H1 (cell line): ENCODE results near the gene DDI1. TPM values are rescaled to one million over a fixed set of nuclear protein-coding genes. Genes with fewer than 3 reads are reported as not detected.

Experiments
- CTCF ChIA-PET: fragments of 300-600 bp; sonication (Branson Sonifier 250); formaldehyde crosslinking; loops from one replicate; lab custom pipeline; 2021; ENCODE audit not compliant: partially characterized antibody; lab: Charles Lee
- POLR2A ChIA-PET: fragments of 300-600 bp; sonication (Branson Sonifier 250); formaldehyde crosslinking; loops from one replicate; lab custom pipeline; 2021; ENCODE audit warnings: inconsistent platforms; ENCODE audit not compliant: partially characterized antibody; lab: Charles Lee
- DNase-seq, 2 experiments: peaks; one replicate each; pipeline versions ENCODE4 v3.0.0 to v3.0.0-alpha.2; 2010 to 2022; ENCODE audit warnings: low spot score in 2 of 2, low read depth in 1 of 2, mixed read lengths in 1 of 2
- FAIRE-seq: peaks from 2 replicates; lab custom pipeline; 2011; peaks lifted over from hg19 to GRCh38; lab: Jason Lieb, UNC
- H2AFZ ChIP-seq: 2 replicates; pipeline ENCODE4 v1.8.1; 2012; ENCODE audit warnings: low read length, inconsistent platforms
- H2AK5ac ChIP-seq: 2 replicates; pipeline ENCODE4 v1.6.1; 2013; ENCODE audit warnings: low read depth, low read length
- H2BK120ac ChIP-seq: replicated peaks from 2 replicates; pipeline ENCODE3; 2013; ENCODE audit warnings: low read depth, low read length, inconsistent platforms
- H2BK12ac ChIP-seq: 2 replicates; pipeline ENCODE4 v1.6.1; 2013; ENCODE audit warnings: low read depth, low read length
- H2BK15ac ChIP-seq: 2 replicates; pipeline ENCODE4 v1.6.1; 2013; ENCODE audit warnings: low read length
- H2BK20ac ChIP-seq: 2 replicates; pipeline ENCODE4 v1.6.1; 2013; ENCODE audit warnings: low read length
- H2BK5ac ChIP-seq: 2 replicates; pipeline ENCODE4 v1.6.1; 2013; ENCODE audit warnings: low read depth, low read length
- H3K14ac ChIP-seq: 2 replicates; pipeline ENCODE4 v1.6.1; 2013; ENCODE audit warnings: inconsistent platforms; ENCODE audit not compliant: insufficient read length
- H3K18ac ChIP-seq: 2 replicates; pipeline ENCODE4 v1.6.1; 2013; ENCODE audit warnings: low read length; ENCODE audit errors: extremely low read depth
- H3K23ac ChIP-seq: 2 replicates; pipeline ENCODE4 v1.6.1; 2013; ENCODE audit warnings: inconsistent platforms; ENCODE audit not compliant: insufficient read length
- H3K23me2 ChIP-seq: 2 replicates; pipeline ENCODE4 v1.6.1; 2013; ENCODE audit warnings: low read depth, low read length
- H3K27ac ChIP-seq: 2 replicates; pipeline ENCODE4 v1.6.1; 2011; ENCODE audit warnings: low read depth, low read length, inconsistent platforms
- H3K27me3 ChIP-seq, 4 experiments: replicated peaks in 1 of 4; 1 replicate in 1 of 4; 2 replicates in 3 of 4; pipeline versions ENCODE4 v1.6.1 to v1.8.1; 2011 to 2013; ENCODE audit warnings: low read length in 3 of 4, mild to moderate bottlenecking in 3 of 4, inconsistent platforms in 2 of 4, mixed read lengths in 2 of 4, moderate library complexity in 1 of 4; ENCODE audit not compliant: control insufficient read depth in 3 of 4, insufficient read depth in 3 of 4; ENCODE audit errors: extremely low read depth in 1 of 4
- H3K36me3 ChIP-seq, 4 experiments: 2 replicates each; pipeline versions ENCODE4 v1.6.1 to v1.8.1; 2011 to 2013; ENCODE audit warnings: mild to moderate bottlenecking in 4 of 4, low read length in 3 of 4, moderate library complexity in 2 of 4, control low read depth in 1 of 4, inconsistent platforms in 1 of 4; ENCODE audit not compliant: insufficient read depth in 4 of 4, control insufficient read depth in 2 of 4
- H3K4ac ChIP-seq: replicated peaks from 2 replicates; pipeline ENCODE3; 2013; ENCODE audit warnings: low read length, low read depth, mixed read lengths, inconsistent platforms; ENCODE audit not compliant: insufficient read length
- H3K4me1 ChIP-seq, 4 experiments: replicated peaks in 1 of 4; 1 replicate in 1 of 4; 2 replicates in 3 of 4; pipeline versions ENCODE4 v1.6.1 to v1.8.1; 2011 to 2013; ENCODE audit warnings: low read length in 3 of 4, inconsistent platforms in 2 of 4, mixed read lengths in 1 of 4; ENCODE audit not compliant: insufficient read depth in 4 of 4, control insufficient read depth in 3 of 4
- H3K4me2 ChIP-seq, 2 experiments: 2 replicates each; pipeline versions ENCODE4 v1.6.1 to v1.8.1; 2011 to 2013; ENCODE audit warnings: low read depth in 2 of 2, low read length in 2 of 2, control low read depth in 1 of 2, inconsistent platforms in 1 of 2, mild to moderate bottlenecking in 1 of 2; ENCODE audit not compliant: insufficient read depth in 1 of 2
- H3K4me3 ChIP-seq, 4 experiments: fragments of 200-600, 300-600 bp in 1 of 4; sonication (generic), shearing (Covaris generic), sonication (Bioruptor Twin) in 1 of 4; 2 replicates each; pipeline versions ENCODE4 v1.5.1 to v1.8.1; 2011 to 2016; ENCODE audit warnings: low read length in 4 of 4, low read depth in 3 of 4, control low read depth in 2 of 4, inconsistent platforms in 2 of 4, mild to moderate bottlenecking in 2 of 4, mixed read lengths in 1 of 4, moderate library complexity in 1 of 4; ENCODE audit not compliant: insufficient read depth in 2 of 4; ENCODE audit errors: extremely low read depth in 1 of 4
- H3K56ac ChIP-seq: replicated peaks from 2 replicates; pipeline ENCODE3; 2013; ENCODE audit warnings: low read depth, mild to moderate bottlenecking, mixed read lengths, low read length, inconsistent platforms; ENCODE audit not compliant: insufficient read length
- H3K79me1 ChIP-seq: 2 replicates; pipeline ENCODE4 v1.6.1; 2013; ENCODE audit warnings: low read depth, low read length, control low read depth
- H3K79me2 ChIP-seq, 2 experiments: 2 replicates each; pipeline versions ENCODE4 v1.6.1 to v1.8.1; 2012 to 2013; ENCODE audit warnings: low read length in 2 of 2, mild to moderate bottlenecking in 2 of 2, inconsistent platforms in 1 of 2; ENCODE audit not compliant: insufficient read depth in 2 of 2, control insufficient read depth in 1 of 2
- H3K9ac ChIP-seq, 4 experiments: replicated peaks in 1 of 4; 1 replicate in 1 of 4; 2 replicates in 3 of 4; pipeline versions ENCODE4 v1.6.1 to v1.8.1; 2011 to 2013; ENCODE audit warnings: low read depth in 3 of 4, low read length in 3 of 4, control low read depth in 2 of 4, mild to moderate bottlenecking in 2 of 4, moderate library complexity in 2 of 4, inconsistent platforms in 1 of 4; ENCODE audit errors: extremely low read depth in 1 of 4
- H3K9me3 ChIP-seq, 2 experiments: 2 replicates each; pipeline versions ENCODE4 v1.6.1 to v1.8.1; 2012 to 2013; ENCODE audit warnings: mild to moderate bottlenecking in 2 of 2, moderate library complexity in 2 of 2, control low read depth in 1 of 2, inconsistent platforms in 1 of 2, low read depth in 1 of 2, low read length in 1 of 2, mixed read lengths in 1 of 2; ENCODE audit not compliant: insufficient read depth in 2 of 2
- H4K20me1 ChIP-seq, 2 experiments: replicated peaks in 1 of 2; 2 replicates each; pipeline versions ENCODE3 to v1.8.1; 2011 to 2013; ENCODE audit warnings: inconsistent platforms in 2 of 2, low read length in 2 of 2, mild to moderate bottlenecking in 1 of 2; ENCODE audit not compliant: insufficient read depth in 2 of 2, control insufficient read depth in 1 of 2
- H4K5ac ChIP-seq: 2 replicates; pipeline ENCODE4 v1.6.1; 2013; ENCODE audit warnings: low read length, low read depth, mixed read lengths, inconsistent platforms; ENCODE audit not compliant: insufficient read length
- H4K8ac ChIP-seq: 2 replicates; pipeline ENCODE4 v1.8.0; 2013; ENCODE audit warnings: mild to moderate bottlenecking, moderate library complexity, low read length, inconsistent platforms; ENCODE audit not compliant: insufficient read depth; ENCODE audit errors: extremely low read depth
- H4K91ac ChIP-seq: replicated peaks from 2 replicates; pipeline ENCODE3; 2013; ENCODE audit warnings: low read length, mixed read lengths, inconsistent platforms; ENCODE audit not compliant: insufficient read length
- CHD2 ChIP-seq: IDR thresholded peaks from 2 replicates; pipeline ENCODE4 v1.6.1; 2012; ENCODE audit warnings: low read length, improper control_type of control experiment
- JUN ChIP-seq: IDR thresholded peaks from 2 replicates; pipeline ENCODE4 v1.6.1; 2011; ENCODE audit warnings: low read depth, mild to moderate bottlenecking, improper control_type of control experiment, low read length
- JUND ChIP-seq: IDR thresholded peaks from 2 replicates; pipeline ENCODE4 v1.6.1; 2011; ENCODE audit warnings: mild to moderate bottlenecking, improper control_type of control experiment, low read length
- SAP30 ChIP-seq: fragments of 300-600 bp; sonication (generic); IDR thresholded peaks from 2 replicates; pipeline ENCODE4 v1.7.1; 2012; ENCODE audit warnings: low read length, moderate library complexity, mild to moderate bottlenecking, inconsistent platforms; ENCODE audit not compliant: insufficient read depth, insufficient replicate concordance
- ZNF274 ChIP-seq: IDR thresholded peaks from 2 replicates; pipeline ENCODE4 v1.7.0; 2012; ENCODE audit warnings: low read length, borderline replicate concordance; ENCODE audit errors: extremely low read depth
- WGBS, 2 experiments: shearing (Covaris generic) in 1 of 2; methylation state at CpG; one replicate each; pipeline versions ENCODE4 v1.1.6 to v1.1.7; 2013 to 2015; ENCODE audit warnings: low lambda C conversion rate in 2 of 2, mixed read lengths in 2 of 2, inconsistent platforms in 1 of 2, low coverage in 1 of 2, missing lambda C conversion rate in 1 of 2; ENCODE audit not compliant: insufficient replicate concordance in 2 of 2, insufficient coverage in 1 of 2, insufficient read length in 1 of 2; ENCODE audit errors: extremely low coverage in 1 of 2, missing lambda C conversion rate in 1 of 2; 5-methylcytosine and 5-hydroxymethylcytosine counted together
- polyA plus RNA-seq, 7 experiments: library from polyadenylated mRNA; depleted of rRNA in 3 of 7; stranded (reverse) in 5 of 7; unstranded in 2 of 7; fragments of >200 nt in 5 of 7; fragments of 200-250 nt in 2 of 7; gene quantifications; 1 replicate in 5 of 7; 2 replicates in 1 of 7; 4 replicates in 1 of 7; pipeline versions ENCODE4 v1.2.1 to v1.2.3, GENCODE V29; 2011 to 2013; ENCODE audit warnings: missing spikeins in 2 of 7, mixed read lengths in 2 of 7
- total RNA-seq: library from RNA; stranded (reverse); fragmentation: NEBNext Ultra II Directional; extraction: Animal tissue kit (Norgen Biotek cat#: 25700); gene quantifications from 2 replicates; pipeline ENCODE4 v1.2.1, GENCODE V29; 2021

The DDI1 gene
- total and polyA plus RNA-seq, 2 of the 8 experiments (the other 6 are each of a cell fraction or from before 2014, with no cell fraction given): not detected

DNA sequence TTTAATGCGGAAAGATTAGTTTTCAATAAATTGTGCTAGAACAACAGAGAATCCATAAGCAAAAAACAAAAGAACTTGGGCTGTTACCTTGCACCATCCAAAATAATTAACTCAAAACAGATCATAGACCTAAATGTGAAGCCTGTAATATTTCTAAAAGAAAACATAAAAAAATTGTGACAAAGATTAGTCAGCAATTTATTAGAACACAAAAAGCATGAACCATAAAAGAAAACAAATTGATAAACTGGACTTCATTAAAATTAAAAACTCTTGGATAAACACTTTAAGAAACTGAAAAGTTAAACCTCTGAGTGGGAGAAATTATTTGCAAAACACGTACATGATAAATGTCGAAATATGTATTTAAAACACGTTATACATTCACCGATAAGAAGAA lies 21.5 kb downstream of the DDI1 start:
- 94% methylated on average over 5 of the region's 5 CpGs; no CpG with 5 or more reads in 1 of the 2 experiments for WGBS, 2 experiments
- Histone ChIP-seq H3K4me1 (0 out of 7 replicates have a peak, but pooled peaks cover 0 to 1% (median 0%) of the 10 kb centered on the region in 4 experiments), H2BK15ac (no peak overlapping the region), H3K27ac (no peak overlapping the region), H3K36me3 (no peaks in the 10 kb centered on the region), H4K91ac (no peak overlapping the region), H2AK5ac (no peak overlapping the region), H3K79me1 (no peaks in the 10 kb centered on the region), H4K8ac (no peak overlapping the region), H2BK20ac (no peak overlapping the region), H3K23ac (no peak overlapping the region), H2BK120ac (no peak overlapping the region), H2BK5ac (no peak overlapping the region), H3K4me2 (no peak overlapping the region), H3K56ac (no peak overlapping the region), H3K27me3 (no peaks in the 10 kb centered on the region), H3K79me2 (no peaks in the 10 kb centered on the region), H3K18ac (no peak overlapping the region), H3K23me2 (no peaks in the 10 kb centered on the region), H3K4ac (no peak overlapping the region), H4K5ac (no peak overlapping the region), H3K4me3 (no peak overlapping the region), H4K20me1 (no peaks in the 10 kb centered on the region), H2AFZ (no peak overlapping the region), H3K9me3 (no peaks in the 10 kb centered on the region), H3K14ac (no peak overlapping the region), H2BK12ac (no peak overlapping the region), H3K9ac (no peak overlapping the region)
- DNase-seq: no peak
- CTCF ChIA-PET: interaction anchor here (0.6 kb wide), 1 partner anchor 842 kb away, joined by 5 read pairs; no protein-coding TSS in a partner anchor
- no peak for FAIRE-seq
- POLR2A ChIA-PET: no interaction called here
- no peak for TF ChIP-seq JUN
- no peak for TF ChIP-seq CHD2
- no peak for TF ChIP-seq ZNF274
- TF ChIP-seq JUND: no peak
- TF ChIP-seq SAP30: no peak
